ENCODE measurements around the gene SV2B.

SV2B gene

DNA sequence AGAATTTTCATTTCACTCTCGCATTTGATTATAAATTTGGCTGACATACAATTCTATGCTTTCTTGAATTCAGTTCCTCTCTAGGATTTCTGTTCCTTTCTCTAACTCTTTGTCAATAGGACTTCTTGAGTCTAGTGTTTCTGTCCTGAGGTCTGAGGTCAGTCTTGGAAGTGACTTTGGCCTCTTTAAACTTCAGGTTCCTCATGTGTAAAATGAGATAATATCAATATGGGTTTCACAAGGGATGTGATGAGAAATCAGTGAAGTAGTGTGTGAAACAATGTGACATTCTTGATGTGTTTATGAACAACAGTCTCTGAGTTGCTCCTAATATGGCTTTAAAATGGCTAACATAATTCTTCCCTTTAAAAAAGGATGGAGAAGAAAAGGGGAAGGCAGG, 92.2 kb downstream of the SV2B start:
- Histone ChIP-seq H3K27ac (replicated peaks) (no peak overlapping the region), H3K27me3 (ENCODE audit: insufficient read depth, poor library complexity, severe bottlenecking) (no peaks in the 10 kb centered on the region), H3K4me3 (replicated peaks; ENCODE audit: insufficient read depth, low read length) (no peak overlapping the region)
- no peak for DNase-seq (ENCODE audit: low read depth in 1 of 2, low spot score in 1 of 2)
- TF ChIP-seq, protein P1, sequence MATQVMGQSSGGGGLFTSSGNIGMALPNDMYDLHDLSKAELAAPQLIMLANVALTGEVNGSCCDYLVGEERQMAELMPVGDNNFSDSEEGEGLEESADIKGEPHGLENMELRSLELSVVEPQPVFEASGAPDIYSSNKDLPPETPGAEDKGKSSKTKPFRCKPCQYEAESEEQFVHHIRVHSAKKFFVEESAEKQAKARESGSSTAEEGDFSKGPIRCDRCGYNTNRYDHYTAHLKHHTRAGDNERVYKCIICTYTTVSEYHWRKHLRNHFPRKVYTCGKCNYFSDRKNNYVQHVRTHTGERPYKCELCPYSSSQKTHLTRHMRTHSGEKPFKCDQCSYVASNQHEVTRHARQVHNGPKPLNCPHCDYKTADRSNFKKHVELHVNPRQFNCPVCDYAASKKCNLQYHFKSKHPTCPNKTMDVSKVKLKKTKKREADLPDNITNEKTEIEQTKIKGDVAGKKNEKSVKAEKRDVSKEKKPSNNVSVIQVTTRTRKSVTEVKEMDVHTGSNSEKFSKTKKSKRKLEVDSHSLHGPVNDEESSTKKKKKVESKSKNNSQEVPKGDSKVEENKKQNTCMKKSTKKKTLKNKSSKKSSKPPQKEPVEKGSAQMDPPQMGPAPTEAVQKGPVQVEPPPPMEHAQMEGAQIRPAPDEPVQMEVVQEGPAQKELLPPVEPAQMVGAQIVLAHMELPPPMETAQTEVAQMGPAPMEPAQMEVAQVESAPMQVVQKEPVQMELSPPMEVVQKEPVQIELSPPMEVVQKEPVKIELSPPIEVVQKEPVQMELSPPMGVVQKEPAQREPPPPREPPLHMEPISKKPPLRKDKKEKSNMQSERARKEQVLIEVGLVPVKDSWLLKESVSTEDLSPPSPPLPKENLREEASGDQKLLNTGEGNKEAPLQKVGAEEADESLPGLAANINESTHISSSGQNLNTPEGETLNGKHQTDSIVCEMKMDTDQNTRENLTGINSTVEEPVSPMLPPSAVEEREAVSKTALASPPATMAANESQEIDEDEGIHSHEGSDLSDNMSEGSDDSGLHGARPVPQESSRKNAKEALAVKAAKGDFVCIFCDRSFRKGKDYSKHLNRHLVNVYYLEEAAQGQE (IDR thresholded peaks at IDR 0.05; ENCODE audit: insufficient replicate concordance, low read depth): no peak
- TF ChIP-seq GABPA (IDR thresholded peaks at IDR 0.05; ENCODE audit: low read depth) (no peak), POLR2AphosphoS5 (IDR thresholded peaks at IDR 0.05; ENCODE audit: low read depth) (no peak), SPI1 (IDR thresholded peaks at IDR 0.05; ENCODE audit: borderline replicate concordance, low read depth) (no peak)
- TF ChIP-seq, protein P2, sequence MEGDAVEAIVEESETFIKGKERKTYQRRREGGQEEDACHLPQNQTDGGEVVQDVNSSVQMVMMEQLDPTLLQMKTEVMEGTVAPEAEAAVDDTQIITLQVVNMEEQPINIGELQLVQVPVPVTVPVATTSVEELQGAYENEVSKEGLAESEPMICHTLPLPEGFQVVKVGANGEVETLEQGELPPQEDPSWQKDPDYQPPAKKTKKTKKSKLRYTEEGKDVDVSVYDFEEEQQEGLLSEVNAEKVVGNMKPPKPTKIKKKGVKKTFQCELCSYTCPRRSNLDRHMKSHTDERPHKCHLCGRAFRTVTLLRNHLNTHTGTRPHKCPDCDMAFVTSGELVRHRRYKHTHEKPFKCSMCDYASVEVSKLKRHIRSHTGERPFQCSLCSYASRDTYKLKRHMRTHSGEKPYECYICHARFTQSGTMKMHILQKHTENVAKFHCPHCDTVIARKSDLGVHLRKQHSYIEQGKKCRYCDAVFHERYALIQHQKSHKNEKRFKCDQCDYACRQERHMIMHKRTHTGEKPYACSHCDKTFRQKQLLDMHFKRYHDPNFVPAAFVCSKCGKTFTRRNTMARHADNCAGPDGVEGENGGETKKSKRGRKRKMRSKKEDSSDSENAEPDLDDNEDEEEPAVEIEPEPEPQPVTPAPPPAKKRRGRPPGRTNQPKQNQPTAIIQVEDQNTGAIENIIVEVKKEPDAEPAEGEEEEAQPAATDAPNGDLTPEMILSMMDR (IDR thresholded peaks at IDR 0.05; ENCODE audit: insufficient read depth, low read length): no peak

DNA sequence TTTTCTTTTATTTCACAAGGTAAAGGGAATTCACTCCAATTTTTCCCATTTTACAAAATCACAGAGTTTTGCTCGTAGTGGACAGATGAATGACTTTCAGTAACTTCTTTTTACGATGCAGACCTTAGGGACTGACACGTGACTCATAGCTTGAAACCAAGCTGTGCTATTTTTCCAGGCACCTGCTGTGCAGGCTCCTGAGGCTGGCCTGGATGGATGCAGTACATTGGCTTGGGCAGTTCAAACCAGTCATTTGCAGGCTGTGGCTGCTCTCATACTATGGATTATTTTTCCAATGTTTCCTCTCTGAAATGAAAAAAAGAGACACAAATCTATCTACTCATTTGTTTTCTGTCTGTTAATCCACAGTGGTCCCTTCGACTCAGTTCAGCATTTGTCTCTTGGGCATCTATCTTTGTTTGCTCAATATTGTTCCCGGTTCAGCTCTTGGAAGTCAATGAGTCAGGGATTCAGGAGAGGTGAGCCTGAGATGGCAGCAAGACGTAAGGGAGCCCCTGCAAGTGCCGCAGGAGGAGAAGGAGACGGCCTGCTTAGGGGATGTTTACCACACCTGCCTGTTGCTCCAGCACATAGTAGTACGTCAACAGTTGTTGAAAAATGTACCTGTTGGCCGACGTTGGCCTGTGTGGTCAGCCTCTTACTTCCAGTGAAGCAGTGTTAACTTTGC, 92.8 kb downstream of the SV2B start:
- TF ChIP-seq, protein P2 (IDR thresholded peaks at IDR 0.05; ENCODE audit: insufficient read depth, low read length): no peak
- TF ChIP-seq SPI1 (IDR thresholded peaks at IDR 0.05; ENCODE audit: borderline replicate concordance, low read depth): no peak
- no peak for TF ChIP-seq POLR2AphosphoS5 (IDR thresholded peaks at IDR 0.05; ENCODE audit: low read depth)
- no peak for TF ChIP-seq GABPA (IDR thresholded peaks at IDR 0.05; ENCODE audit: low read depth)
- TF ChIP-seq, protein P1 (IDR thresholded peaks at IDR 0.05; ENCODE audit: insufficient replicate concordance, low read depth): no peak
- no peak for DNase-seq (ENCODE audit: low read depth in 1 of 2, low spot score in 1 of 2)
- no peak overlapping the region for H3K27ac ChIP-seq (replicated peaks)
- no peaks in the 10 kb centered on the region for H3K27me3 ChIP-seq (ENCODE audit: insufficient read depth, poor library complexity, severe bottlenecking)
- H3K4me3 ChIP-seq (replicated peaks; ENCODE audit: insufficient read depth, low read length): no peak overlapping the region

DNA sequence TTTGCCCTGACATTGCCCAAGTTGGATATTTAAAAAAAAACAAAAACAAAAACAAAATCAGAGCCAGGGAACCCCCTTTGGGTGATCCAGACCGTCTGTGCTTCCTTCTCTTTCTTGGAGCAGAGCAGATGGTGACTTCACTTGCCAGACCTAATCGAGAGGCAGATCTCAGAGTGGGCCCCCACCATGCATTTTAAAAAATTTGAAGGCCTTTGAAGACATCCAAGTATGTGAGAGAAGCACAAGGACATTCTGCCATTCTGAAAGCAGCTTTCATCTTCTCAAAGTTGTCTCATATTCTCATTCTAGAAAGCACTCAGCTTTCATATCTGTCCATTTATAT, 93.3 kb downstream of the SV2B start:
- Histone ChIP-seq H3K27ac (replicated peaks) (no peak overlapping the region), H3K27me3 (ENCODE audit: insufficient read depth, poor library complexity, severe bottlenecking) (no peaks in the 10 kb centered on the region), H3K4me3 (replicated peaks; ENCODE audit: insufficient read depth, low read length) (no peak overlapping the region)
- TF ChIP-seq, protein P1 (IDR thresholded peaks at IDR 0.05; ENCODE audit: insufficient replicate concordance, low read depth): no peak
- TF ChIP-seq SPI1 (IDR thresholded peaks at IDR 0.05; ENCODE audit: borderline replicate concordance, low read depth): no peak
- TF ChIP-seq, protein P2 (IDR thresholded peaks at IDR 0.05; ENCODE audit: insufficient read depth, low read length): no peak
- TF ChIP-seq GABPA (IDR thresholded peaks at IDR 0.05; ENCODE audit: low read depth): no peak
- no peak for TF ChIP-seq POLR2AphosphoS5 (IDR thresholded peaks at IDR 0.05; ENCODE audit: low read depth)
- no peak for DNase-seq (ENCODE audit: low read depth in 1 of 2, low spot score in 1 of 2)

All from HL-60 (cell line).